ENCODE results near the gene CHCHD4.

The CHCHD4 gene

DNA sequence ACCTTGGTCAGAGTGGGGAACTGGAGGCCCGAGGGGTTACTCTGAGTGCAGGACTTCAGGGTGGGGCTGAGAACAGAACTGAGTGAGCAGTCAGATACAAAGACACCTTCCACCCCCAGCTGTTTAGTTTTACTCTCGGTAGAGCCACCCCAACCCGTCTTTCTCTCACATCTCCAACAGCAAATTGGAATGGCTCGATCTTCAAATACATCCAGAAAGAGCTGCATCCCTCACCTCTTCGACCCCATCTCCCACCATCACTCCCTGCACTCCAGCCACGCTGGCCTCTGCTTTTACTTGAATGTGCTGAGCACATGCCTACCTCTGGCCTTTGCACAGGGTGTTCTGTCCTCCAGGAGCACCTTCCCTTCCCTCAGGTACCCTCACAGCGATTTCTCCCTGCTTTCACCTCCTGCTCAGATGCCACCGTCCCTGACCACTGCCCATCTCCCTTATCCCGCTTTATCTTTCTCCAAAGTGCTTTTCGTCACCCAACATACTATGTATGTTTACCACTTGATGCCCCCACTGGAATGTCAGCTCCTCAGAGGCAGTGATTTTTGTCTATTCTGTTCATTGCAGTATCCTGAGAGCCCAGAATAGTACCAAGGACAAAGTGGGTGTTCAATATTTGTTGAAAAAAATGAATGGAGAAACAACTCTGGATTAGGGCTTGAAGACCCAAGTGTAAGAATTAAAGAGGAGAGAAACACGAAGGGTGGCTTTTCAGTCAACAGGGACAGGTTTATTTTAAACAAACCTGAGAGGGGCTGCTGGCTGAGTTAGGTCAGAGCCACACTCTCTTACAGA lies 4.4 kb downstream of the CHCHD4 start:
- Histone ChIP-seq H3K27ac (replicated peaks) (no peak overlapping the region), H3K4me3 (replicated peaks; ENCODE audit: insufficient read depth, low read length) (no peak overlapping the region), H3K27me3 (ENCODE audit: insufficient read depth, poor library complexity, severe bottlenecking) (no peaks in the 10 kb centered on the region)
- no peak for DNase-seq (ENCODE audit: low read depth in 1 of 2, low spot score in 1 of 2)
- TF ChIP-seq GABPA (IDR thresholded peaks at IDR 0.05; ENCODE audit: low read depth): no peak
- TF ChIP-seq, protein P1, sequence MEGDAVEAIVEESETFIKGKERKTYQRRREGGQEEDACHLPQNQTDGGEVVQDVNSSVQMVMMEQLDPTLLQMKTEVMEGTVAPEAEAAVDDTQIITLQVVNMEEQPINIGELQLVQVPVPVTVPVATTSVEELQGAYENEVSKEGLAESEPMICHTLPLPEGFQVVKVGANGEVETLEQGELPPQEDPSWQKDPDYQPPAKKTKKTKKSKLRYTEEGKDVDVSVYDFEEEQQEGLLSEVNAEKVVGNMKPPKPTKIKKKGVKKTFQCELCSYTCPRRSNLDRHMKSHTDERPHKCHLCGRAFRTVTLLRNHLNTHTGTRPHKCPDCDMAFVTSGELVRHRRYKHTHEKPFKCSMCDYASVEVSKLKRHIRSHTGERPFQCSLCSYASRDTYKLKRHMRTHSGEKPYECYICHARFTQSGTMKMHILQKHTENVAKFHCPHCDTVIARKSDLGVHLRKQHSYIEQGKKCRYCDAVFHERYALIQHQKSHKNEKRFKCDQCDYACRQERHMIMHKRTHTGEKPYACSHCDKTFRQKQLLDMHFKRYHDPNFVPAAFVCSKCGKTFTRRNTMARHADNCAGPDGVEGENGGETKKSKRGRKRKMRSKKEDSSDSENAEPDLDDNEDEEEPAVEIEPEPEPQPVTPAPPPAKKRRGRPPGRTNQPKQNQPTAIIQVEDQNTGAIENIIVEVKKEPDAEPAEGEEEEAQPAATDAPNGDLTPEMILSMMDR (IDR thresholded peaks at IDR 0.05; ENCODE audit: insufficient read depth, low read length): no peak
- no peak for TF ChIP-seq SPI1 (IDR thresholded peaks at IDR 0.05; ENCODE audit: borderline replicate concordance, low read depth)
- no peak for TF ChIP-seq POLR2AphosphoS5 (IDR thresholded peaks at IDR 0.05; ENCODE audit: low read depth)
- TF ChIP-seq, protein P2, sequence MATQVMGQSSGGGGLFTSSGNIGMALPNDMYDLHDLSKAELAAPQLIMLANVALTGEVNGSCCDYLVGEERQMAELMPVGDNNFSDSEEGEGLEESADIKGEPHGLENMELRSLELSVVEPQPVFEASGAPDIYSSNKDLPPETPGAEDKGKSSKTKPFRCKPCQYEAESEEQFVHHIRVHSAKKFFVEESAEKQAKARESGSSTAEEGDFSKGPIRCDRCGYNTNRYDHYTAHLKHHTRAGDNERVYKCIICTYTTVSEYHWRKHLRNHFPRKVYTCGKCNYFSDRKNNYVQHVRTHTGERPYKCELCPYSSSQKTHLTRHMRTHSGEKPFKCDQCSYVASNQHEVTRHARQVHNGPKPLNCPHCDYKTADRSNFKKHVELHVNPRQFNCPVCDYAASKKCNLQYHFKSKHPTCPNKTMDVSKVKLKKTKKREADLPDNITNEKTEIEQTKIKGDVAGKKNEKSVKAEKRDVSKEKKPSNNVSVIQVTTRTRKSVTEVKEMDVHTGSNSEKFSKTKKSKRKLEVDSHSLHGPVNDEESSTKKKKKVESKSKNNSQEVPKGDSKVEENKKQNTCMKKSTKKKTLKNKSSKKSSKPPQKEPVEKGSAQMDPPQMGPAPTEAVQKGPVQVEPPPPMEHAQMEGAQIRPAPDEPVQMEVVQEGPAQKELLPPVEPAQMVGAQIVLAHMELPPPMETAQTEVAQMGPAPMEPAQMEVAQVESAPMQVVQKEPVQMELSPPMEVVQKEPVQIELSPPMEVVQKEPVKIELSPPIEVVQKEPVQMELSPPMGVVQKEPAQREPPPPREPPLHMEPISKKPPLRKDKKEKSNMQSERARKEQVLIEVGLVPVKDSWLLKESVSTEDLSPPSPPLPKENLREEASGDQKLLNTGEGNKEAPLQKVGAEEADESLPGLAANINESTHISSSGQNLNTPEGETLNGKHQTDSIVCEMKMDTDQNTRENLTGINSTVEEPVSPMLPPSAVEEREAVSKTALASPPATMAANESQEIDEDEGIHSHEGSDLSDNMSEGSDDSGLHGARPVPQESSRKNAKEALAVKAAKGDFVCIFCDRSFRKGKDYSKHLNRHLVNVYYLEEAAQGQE (IDR thresholded peaks at IDR 0.05; ENCODE audit: insufficient replicate concordance, low read depth): no peak

DNA sequence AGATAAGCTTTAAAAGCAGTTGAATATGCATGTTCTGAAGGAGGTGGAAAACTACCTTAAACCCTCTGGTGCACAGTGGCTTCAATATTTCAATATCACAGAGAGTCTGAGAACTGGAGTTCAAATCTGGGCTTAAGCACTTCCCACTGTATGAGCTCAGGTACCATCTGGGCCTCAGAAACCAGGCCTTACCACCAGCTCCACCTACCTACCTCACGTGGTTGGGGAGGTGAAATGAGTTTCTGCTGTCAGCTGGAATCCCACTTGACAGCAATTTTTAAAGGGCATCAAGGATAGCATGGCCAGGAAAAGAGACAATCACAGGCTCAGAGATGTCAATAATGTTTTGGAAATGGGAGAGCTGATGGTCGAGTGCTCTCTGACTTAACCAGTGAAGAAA lies 5.0 kb downstream of the CHCHD4 start:
- TF ChIP-seq GABPA (IDR thresholded peaks at IDR 0.05; ENCODE audit: low read depth): no peak
- TF ChIP-seq, protein P1 (IDR thresholded peaks at IDR 0.05; ENCODE audit: insufficient read depth, low read length): no peak
- TF ChIP-seq, protein P2 (IDR thresholded peaks at IDR 0.05; ENCODE audit: insufficient replicate concordance, low read depth): no peak
- TF ChIP-seq SPI1 (IDR thresholded peaks at IDR 0.05; ENCODE audit: borderline replicate concordance, low read depth): no peak
- no peak for TF ChIP-seq POLR2AphosphoS5 (IDR thresholded peaks at IDR 0.05; ENCODE audit: low read depth)
- Histone ChIP-seq H3K27ac (replicated peaks) (no peak overlapping the region), H3K4me3 (replicated peaks; ENCODE audit: insufficient read depth, low read length) (no peak overlapping the region), H3K27me3 (ENCODE audit: insufficient read depth, poor library complexity, severe bottlenecking) (no peaks in the 10 kb centered on the region)
- no peak for DNase-seq (ENCODE audit: low read depth in 1 of 2, low spot score in 1 of 2)

DNA sequence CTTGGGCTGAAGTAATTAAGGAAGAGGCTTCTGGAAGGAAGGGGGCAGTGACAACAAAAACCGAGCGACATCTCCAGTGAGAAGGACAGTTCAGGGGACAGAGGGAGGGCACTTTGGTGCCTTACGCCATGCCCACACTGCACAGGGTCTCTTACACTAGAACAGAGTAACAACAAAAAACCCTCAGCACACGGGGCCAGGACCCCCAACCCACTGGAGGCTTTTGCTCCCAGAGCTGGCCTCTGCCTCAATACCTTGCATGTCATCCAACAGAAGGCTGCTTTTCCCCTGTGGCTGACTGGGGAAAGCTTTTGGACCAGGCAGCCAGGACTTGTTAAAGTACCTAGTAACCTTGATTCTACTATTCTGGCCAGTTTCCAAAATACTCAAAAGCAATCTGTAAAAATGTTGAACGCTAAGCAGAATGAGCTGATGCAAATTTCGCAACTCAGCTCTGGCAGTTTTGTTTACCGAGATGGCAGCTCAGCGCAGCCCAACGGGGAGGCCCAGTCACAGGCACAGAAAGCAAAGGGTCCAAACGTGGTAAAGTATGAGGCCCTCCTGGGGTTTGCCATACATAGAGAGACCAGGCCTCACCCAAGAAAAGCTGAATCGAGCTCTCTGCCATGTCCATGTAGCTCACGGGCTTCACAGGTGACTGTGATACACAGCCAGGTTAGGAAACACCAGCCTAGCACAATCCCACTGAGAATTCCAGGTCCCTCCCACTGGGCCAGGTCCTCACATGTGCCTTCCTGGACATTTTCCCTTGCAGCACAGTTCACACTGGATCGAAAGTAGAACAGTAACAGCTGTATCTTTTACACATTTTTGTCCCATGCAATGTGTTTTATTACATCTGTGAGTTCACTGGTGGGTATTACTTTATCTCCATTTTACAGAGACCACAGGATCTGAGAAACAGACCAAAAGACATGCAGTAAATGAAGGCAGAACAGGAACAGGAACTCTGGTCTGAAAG lies 6.0 kb downstream of the CHCHD4 start:
- H3K4me3 ChIP-seq (replicated peaks; ENCODE audit: insufficient read depth, low read length): no peak overlapping the region
- TF ChIP-seq POLR2AphosphoS5 (IDR thresholded peaks at IDR 0.05; ENCODE audit: low read depth) (no peak), GABPA (IDR thresholded peaks at IDR 0.05; ENCODE audit: low read depth) (no peak), SPI1 (IDR thresholded peaks at IDR 0.05; ENCODE audit: borderline replicate concordance, low read depth) (no peak)
- TF ChIP-seq, protein P2 (IDR thresholded peaks at IDR 0.05; ENCODE audit: insufficient replicate concordance, low read depth): no peak
- TF ChIP-seq, protein P1 (IDR thresholded peaks at IDR 0.05; ENCODE audit: insufficient read depth, low read length): no peak
- no peaks in the 10 kb centered on the region for H3K27me3 ChIP-seq (ENCODE audit: insufficient read depth, poor library complexity, severe bottlenecking)
- H3K27ac ChIP-seq (replicated peaks): no peak overlapping the region
- no peak for DNase-seq (ENCODE audit: low read depth in 1 of 2, low spot score in 1 of 2)
